ENCODE results near the gene CTTN. TPM values are rescaled to one million over a fixed set of nuclear protein-coding genes. Genes with fewer than 3 reads are reported as not detected.

The CTTN gene
- total and polyA plus RNA-seq, 12 donors = 68.5 to 173 (median 146) TPM

GRCh38 chr11:70429724-70430521 lies 31.6 kb downstream of the CTTN start:
- no peak for TF ChIP-seq CTCF (IDR thresholded peaks at IDR 0.05)
- ATAC-seq (no peak), DNase-seq (no peak)
- peaks cover 0 to 40% (median 0%) of the 10 kb centered on the region in 7 donors for H3K27me3 ChIP-seq
- intact Hi-C loops (cut with DNase I) = no loop called here
- no peak overlapping the region for H3K27ac ChIP-seq
- H3K36me3 ChIP-seq = peaks cover 22 to 100% (median 74%) of the 10 kb centered on the region in 9 donors
- peaks cover 0 to 3% (median 0%) of the 10 kb centered on the region in 9 donors for H3K4me1 ChIP-seq
- no peak overlapping the region for H3K4me3 ChIP-seq
- no peaks in the 10 kb centered on the region for H3K9me3 ChIP-seq
- whole genome bisulfite sequencing, 2 donors = 85% methylated on average over 11 of the region's 11 CpGs

- Histone ChIP-seq H3K4me3 (no peak overlapping the region), H3K4me1 (peaks cover 0 to 3% (median 0%) of the 10 kb centered on the region in 9 donors), H3K27ac (no peak overlapping the region), H3K9me3 (no peaks in the 10 kb centered on the region), H3K36me3 (peaks cover 22 to 100% (median 77%) of the 10 kb centered on the region in 9 donors), H3K27me3 (peaks cover 0 to 30% (median 0%) of the 10 kb centered on the region in 7 donors)
- no peak for DNase-seq
- 94 to 95% methylated on average over 25 of the region's 25 CpGs for WGBS, 2 donors
- ATAC-seq = no peak
- TF ChIP-seq CTCF (IDR thresholded peaks at IDR 0.05) = no peak
- intact Hi-C loops (cut with DNase I) = no loop called here
Observed at GRCh38 chr11:70430671-70431574, 32.6 kb downstream of the CTTN start.

GRCh38 chr11:70431611-70432010 lies 33.3 kb downstream of the CTTN start:
- H3K36me3 ChIP-seq = peaks cover 22 to 100% (median 84%) of the 10 kb centered on the region in 9 donors
- ATAC-seq (peak in 1 of 8 donors; percentile 7), DNase-seq (no peak)
- peaks cover 0 to 29% (median 0%) of the 10 kb centered on the region in 7 donors for H3K27me3 ChIP-seq
- no peak overlapping the region for H3K4me3 ChIP-seq
- no peaks in the 10 kb centered on the region for H3K9me3 ChIP-seq
- H3K4me1 ChIP-seq = peaks cover 0 to 3% (median 0%) of the 10 kb centered on the region in 9 donors
- intact Hi-C loops (cut with DNase I) = no loop called here
- no peak for TF ChIP-seq CTCF (IDR thresholded peaks at IDR 0.05)
- 95 to 97% methylated on average over 12 of the region's 12 CpGs for WGBS, 2 donors
- no peak overlapping the region for H3K27ac ChIP-seq

GRCh38 chr11:70432065-70432464 lies 33.7 kb downstream of the CTTN start:
- H3K27me3 ChIP-seq = peaks cover 0 to 29% (median 0%) of the 10 kb centered on the region in 7 donors
- no peaks in the 10 kb centered on the region for H3K9me3 ChIP-seq
- peak in 1 of 8 donors; percentile 4 for ATAC-seq
- H3K27ac ChIP-seq = no peak overlapping the region
- TF ChIP-seq CTCF (IDR thresholded peaks at IDR 0.05) = no peak
- no peak overlapping the region for H3K4me3 ChIP-seq
- DNase-seq = no peak
- H3K36me3 ChIP-seq = peaks cover 22 to 100% (median 89%) of the 10 kb centered on the region in 9 donors
- WGBS, 2 donors = 73 to 74% methylated on average over 16 of the region's 16 CpGs
- peaks cover 0 to 3% (median 0%) of the 10 kb centered on the region in 9 donors for H3K4me1 ChIP-seq
- intact Hi-C loops (cut with DNase I) = no loop called here
